ENCODE data around the gene KRT1.

The KRT1 gene

DNA sequence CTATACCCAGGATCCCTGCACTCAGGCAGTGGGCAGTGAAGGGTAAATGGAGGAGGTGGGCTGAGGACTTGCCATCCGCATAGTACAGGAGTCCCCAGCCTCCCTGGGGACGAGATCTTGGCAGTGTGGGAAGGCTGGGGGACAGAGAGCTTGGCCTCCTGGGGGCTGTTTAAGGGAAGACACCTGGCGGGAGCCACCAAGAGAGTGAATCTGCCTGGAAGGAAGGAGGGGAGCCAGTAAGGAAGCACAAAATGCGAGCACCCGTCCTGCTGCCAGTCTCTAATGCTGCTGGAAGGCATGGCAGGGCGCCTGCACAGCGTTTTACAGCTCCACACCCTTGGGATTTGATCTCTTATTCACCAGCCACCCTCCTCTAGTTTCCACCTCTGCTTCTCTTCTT lies 20.8 kb downstream of the KRT1 start:
- DNase-seq = no peak

DNA sequence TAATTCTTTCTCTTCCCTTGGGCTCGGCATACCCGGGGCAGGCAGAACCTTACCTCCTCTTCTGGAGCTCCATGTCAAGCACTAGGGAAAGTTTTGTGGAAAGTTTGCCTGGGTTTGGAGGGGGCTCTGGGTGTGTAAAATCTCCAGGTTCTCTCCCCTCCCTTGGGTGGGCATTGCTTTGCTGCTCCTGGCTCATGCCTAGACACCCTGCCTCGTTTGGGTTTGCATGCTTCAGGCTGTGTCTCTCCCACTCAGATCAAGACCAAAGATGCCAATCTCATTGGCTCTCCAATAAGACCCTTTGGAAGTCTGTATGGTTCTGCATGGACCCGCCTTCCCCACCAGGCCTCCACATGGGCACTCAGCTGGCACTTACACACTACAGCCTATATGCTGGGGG lies 22.0 kb downstream of the KRT1 start:
- DNase-seq = no peak

GRCh38 chr12:52657250-52657902 lies 22.8 kb downstream of the KRT1 start:
- DNase-seq = no peak

DNA sequence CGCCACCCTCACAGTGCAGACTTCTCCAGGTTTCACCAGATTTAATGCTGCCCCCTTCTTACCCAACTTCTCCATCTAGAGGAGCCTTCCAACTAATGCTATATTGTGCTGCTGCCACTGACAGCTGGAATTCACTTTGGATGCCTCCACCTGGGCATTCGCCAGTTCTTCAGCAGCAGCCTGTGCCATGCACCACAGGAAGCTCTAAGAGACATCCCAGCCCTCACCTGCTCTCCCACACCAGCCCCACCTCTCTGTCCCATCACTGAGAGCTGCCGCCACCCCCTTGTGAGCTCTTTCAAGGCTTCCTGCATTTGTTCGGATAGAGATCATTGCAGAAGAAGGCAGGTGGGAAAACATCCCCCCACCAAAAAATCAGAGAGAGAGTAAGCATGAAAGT lies 23.6 kb downstream of the KRT1 start:
- DNase-seq = no peak

GRCh38 chr12:52655720-52656124 lies 24.5 kb downstream of the KRT1 start:
- no peak for DNase-seq

DNA sequence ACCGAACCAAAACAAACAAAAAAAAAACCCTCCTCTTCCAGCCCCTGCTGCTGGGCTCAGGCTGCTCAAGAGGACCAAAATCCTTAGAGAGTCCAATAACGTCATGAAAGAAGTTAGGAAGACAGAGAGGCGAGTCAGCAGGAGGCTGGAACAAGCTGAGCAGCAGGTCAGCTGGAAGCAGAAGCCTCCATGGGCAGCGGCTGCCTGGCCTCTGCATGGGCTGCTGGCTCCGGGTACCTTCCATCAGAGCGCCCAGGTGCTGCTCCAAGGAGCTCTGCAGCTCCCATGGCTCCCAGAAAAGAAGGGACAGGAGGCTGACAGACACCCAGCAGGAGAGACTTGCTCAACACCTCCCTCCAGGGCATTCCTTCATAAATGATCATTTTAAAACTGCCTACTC lies 25.0 kb downstream of the KRT1 start:
- DNase-seq = no peak

- DNase-seq = no peak
Observed at GRCh38 chr12:52651726-52652261, 28.4 kb downstream of the KRT1 start, which contains the start of gene KRT2. Gene KRT2, minus strand, starts transcription at chr12:52652211. Its CDS starts 69 bp downstream, at chr12:52652142.

DNA sequence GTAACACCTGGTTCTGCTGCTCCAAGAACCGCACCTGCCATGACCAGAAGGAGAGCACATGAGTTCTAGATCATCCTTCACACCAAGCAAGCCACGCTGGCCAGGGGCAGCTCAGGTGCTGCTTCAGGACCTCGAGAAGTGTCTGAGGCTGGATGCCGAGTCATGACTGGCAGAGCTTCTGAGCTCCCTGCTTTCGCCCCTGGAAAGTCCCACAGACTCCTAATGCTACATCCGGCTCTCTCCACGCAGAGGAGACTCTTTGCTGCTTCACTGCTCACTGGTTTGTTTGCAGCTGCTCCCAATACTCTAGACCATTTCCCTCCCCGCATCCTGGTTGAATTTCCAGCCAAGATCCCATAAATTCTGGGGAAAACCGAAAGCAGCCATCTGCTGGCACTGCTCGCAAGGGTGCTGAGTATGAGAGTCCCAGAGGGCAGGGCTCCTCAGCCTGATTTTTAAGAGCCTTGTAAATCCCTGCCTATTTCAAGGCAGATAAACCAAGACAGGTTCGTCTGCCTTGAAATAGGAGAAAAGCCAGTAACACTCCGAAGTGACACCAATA lies 29.6 kb downstream of the KRT1 start:
- DNase-seq = no peak

DNA sequence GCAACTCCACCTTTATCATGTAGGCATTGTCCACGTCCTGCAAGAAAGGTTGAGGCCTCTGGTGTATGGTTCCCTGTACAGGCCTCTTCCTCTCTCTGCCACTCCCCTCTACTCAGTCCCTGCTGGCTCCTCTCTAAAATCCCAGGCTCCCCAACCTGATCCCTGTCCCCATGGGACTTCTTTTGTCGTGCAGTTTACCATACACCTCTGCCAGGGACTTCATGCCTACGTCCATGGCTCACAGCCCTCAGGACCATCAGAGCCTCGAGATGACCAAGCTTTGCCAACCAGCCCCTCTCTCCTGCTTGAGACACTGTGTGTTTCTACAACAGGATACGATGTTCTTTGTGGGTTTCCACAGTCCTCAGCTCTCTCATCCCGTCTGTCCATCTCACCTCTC lies 31.1 kb downstream of the KRT1 start:
- no peak for DNase-seq

DNA sequence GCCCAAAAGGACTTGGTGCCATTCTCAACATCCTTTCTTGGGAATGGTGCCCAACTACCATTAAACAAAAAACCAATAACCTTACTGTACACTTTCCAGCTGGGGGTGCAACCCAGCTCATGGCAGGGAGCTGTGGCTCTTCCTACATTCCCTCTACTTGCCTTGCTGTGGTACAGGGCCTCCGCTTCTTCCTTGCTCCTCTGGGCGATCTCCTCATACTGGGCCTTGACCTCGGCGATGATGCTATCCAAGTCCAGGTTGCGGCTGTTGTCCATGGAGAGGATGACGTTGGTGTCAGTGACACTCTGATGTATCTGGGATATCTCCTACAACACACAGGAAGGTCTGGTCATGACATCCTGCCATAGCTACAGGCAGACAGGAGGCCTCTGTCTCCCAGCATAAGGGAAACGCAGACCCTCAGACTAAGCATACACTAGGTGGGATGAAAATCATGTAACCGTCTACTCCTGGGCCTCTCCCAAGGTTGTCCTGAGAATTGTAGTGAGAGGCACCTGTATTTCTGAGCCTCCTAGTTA lies 32.1 kb downstream of the KRT1 start:
- DNase-seq = no peak

DNA sequence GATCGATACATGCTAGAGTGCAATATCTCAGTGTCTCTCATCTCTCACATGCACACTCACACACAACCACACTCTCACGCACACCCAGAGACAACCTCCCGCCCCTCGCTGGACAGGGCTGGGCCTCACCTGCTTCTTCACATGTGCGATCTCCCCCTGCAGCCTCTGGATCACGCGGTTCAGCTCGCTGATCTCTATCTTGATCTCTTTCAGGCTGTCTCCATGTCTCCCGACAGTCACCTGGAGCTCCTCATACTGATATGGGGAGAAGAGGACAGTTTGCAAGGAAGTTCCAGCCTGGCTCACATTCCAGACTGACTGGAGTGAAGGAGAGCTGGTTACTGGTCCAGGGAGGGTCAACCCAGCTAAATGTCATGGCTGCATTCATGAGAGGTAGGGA lies 32.6 kb downstream of the KRT1 start:
- no peak for DNase-seq

DNA sequence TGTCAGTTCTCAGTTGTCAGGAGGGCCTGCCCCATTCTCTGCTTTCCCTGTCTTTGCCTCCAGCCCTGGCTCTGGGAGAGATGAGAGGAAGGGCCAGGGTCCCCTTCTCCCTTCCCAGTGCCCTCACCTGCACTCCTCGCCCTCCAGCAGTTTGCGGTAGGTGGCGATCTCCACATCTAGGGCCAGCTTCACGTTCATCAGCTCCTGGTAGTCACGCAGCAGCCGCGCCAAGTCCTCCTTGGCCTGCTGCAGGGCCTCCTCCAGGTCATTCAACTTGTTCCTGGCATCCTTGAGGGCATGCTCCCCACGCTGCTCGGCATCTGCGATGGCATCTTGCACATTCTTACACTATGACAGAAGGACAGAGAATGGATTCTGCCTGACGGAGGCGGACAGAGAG lies 33.6 kb downstream of the KRT1 start:
- DNase-seq = no peak

GRCh38 chr12:52645982-52646381 lies 34.2 kb downstream of the KRT1 start:
- no peak for DNase-seq

DNA sequence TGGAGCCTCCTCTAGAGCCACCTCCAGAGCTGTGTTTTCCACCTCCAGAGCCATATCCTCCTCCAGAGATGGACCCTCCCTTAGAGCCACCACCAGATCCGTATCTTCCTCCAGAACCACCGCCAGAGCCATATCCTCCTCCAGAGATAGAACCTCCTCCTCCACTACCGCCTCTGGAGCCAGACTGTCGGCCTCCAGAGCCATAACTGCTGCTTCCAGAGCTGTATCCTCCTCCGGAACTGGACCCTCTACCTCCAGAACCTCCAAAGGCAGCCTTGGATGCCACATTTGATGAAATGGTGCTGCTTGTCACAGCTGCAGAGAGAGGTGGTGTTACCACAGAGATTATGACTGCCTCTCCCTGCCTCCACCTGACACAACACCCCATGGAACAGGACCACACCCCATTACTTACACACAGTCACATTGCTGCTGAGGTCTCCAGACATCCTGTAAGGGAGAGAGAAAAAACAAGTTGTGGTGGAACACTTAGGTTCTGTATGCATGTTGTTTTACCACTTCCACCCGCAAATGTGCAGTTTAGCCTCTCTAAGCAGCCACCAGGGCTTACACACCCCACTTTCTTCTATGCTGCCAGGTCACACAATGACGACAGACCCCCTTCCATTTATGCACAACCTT lies 35.0 kb downstream of the KRT1 start:
- peak; percentile 50 for DNase-seq

DNA sequence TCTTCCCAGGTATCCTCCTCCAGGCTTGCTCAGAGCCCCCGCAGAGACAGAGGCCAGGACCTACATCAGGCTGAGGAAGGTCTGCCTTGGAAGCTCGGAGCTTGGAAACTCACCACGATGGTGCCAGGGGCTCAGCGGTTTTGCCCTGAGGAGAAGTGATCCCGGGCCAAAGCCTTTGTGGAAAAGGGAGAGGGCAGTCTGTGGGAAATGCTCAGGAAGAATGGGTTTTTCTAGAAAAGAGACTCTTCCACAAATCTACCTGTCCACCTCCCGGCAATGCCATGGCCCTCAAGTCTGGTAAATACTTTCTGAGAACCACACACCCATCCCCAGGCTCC lies 36.2 kb downstream of the KRT1 start:
- DNase-seq = no peak

GRCh38 chr12:52643233-52644077 lies 36.8 kb downstream of the KRT1 start:
- peak; percentile 49 for DNase-seq

DNA sequence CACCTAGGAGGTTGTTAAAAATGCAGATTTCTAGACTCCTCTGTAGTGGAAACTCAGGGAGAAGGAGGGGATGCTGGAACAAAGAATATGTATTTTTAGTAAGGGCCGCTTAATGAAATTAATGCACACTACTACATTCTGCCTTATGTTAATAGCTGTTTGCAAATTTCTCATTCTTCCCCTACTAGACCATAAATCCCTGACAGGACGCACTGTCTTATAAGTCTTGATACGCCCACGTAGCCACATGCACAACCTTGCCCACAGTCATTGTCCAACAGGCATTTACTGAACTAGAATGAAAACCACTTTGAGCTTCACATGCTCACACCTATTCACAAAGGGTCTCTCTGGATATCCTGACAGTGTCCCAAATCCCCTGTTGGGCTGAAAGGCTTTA lies 38.7 kb downstream of the KRT1 start:
- DNase-seq = no peak

GRCh38 chr12:52637299-52637698 lies 42.9 kb downstream of the KRT1 start:
- no peak for DNase-seq

DNA sequence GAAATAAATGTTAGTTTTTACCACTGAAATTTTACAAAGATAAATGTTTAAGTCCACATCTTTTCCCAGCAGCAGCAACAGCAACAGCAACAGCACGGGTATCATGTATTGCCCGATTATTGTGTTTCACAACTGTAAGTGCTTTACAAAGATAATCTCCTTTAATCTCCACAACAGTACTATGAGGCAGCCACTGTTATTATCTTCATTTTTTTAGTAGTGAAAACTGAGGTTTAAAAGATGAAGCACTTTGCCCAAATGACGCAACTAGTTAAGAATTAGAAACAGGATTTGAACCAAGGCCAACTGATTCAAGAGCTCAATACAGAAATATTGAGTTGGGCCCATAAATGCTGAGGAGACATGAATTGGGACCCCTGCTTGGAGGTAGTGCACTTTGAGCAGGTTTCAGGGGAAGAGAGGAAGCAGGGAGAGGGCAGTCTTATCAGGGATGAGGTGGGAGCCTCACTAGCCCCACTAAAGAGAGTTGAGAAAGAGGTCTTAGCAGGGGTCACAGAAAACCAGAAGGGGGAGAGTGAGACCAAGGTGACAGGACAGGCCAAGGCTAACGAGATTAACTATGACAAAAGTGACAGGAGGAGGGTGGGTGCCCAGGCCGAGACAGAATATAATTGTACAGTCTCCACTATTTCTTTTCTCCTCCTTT lies 43.5 kb downstream of the KRT1 start:
- no peak for DNase-seq

- DNase-seq = peak; percentile 45
Observed at GRCh38 chr12:52636189-52636588, 44.0 kb downstream of the KRT1 start.

- DNase-seq = peak; percentile 41
Observed at GRCh38 chr12:52634266-52635056, 45.7 kb downstream of the KRT1 start.

DNA sequence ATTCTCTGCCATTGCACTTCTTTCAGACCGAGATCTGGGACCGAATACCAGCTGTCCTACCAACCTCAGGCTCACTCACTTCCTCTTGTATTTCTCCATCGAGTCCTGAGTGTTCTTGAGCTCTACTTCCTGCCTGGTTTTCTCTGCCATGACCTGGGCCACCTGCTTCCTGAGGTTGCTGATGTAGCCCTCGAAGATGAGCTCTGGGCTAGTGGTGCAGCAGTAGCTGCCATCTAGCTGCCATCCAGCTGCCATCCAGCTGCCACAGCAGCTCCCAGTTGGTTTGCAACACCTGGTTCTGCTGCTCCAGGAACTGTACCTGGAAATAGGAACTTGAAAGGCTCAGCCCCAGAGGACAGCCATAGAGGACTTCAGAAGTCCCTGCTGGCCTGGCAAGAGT lies 46.8 kb downstream of the KRT1 start:
- DNase-seq = peak; percentile 49
